GM18909 (cell line): ENCODE results near the gene ERH.

Experiments used
- ATAC-seq: cut with Tn5 transposase; IDR thresholded peaks from one replicate; pipeline ENCODE4 v1.9.1; 2021; ENCODE audit warnings: mild to moderate bottlenecking; ENCODE audit not compliant: unreplicated experiment, poor library complexity

Gene ERH

DNA sequence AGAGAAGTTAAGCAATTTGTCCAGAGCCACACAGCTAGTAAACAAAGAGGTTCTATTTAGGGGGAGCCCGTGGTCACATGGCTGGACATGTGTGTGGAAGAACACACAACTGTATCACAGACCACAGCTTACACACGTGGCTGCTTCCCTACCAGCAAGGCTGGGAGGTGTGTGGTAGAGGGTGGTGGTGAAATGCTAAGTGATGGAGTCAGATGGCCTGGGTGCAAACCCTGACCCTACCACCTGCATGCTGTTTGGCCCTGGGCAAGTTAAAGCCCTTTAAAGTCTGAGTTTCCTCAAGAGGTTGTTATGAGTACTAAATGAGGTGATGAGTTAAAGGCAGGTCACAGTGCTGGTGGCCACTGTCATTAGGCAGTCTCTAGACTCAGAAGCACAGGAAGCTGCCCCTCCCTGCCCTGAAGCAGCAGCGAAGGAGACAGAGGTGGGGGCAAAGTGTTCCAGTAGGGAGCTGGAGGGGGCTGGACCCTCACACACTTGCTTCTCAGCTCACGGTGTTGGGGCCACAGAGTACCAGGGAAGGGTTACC lies 64.2 kb downstream of the ERH start:
- no peak for ATAC-seq

DNA sequence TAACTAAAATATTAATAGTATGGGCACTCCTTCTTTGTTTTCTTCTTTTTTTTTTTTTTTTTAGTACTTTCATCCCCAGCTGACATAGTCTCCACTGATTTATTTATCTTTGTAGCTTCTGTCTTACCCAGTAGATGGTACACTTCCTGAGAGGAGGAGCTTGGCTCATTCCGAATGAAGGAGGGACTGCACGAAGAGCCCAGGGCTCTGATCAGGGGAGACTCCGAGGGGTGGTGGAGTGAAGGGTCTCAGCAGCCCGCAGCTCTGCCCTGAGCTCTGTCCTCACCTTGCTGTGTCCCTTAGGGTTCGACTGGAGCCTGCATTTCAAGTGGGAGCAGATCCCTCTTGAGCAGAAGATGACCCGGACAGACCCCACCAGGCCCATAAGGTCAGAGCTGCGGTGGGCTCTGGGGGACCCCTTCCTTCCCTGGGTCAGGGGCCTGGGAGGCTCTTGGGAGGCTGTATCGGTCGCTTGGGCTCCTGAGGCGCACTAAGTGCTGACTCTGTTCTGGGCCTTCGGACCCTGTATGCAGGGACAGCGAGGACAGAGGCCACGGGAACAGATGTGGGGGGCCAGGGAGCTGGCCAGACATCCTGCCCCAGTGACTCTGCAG lies 65.2 kb downstream of the ERH start:
- no peak for ATAC-seq

DNA sequence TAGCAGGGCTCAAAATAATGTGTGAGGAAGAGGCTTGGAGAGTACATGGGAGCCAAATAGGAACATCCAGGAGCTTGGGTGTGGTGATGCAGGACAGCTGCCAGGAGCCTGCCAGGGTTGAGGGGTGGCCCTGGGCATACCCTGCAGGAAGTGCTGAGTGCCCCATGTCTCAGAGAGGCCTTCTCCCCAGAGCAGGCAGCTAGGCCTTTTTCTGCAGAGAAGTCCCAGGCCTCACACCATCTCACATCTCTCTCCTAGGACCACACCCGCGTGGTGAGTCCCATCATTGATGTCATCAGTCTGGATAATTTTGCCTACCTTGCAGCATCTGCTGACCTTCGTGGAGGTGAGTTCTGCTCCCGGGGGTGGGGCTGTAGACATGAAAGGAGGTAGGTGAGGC lies 66.9 kb downstream of the ERH start:
- no peak for ATAC-seq
